ENCODE data around the gene H2BK1. TPM values are rescaled to one million over a fixed set of nuclear protein-coding genes. Genes with fewer than 3 reads are reported as not detected.
A peak's percentile ranks its signal among the peaks of the same experiment; 100 is the strongest.

Gene H2BK1
- total and polyA plus RNA-seq, 7 experiments from 2014 or later, result 1.8 to 6.4 (median 1.9) TPM; not detected in 2

DNA sequence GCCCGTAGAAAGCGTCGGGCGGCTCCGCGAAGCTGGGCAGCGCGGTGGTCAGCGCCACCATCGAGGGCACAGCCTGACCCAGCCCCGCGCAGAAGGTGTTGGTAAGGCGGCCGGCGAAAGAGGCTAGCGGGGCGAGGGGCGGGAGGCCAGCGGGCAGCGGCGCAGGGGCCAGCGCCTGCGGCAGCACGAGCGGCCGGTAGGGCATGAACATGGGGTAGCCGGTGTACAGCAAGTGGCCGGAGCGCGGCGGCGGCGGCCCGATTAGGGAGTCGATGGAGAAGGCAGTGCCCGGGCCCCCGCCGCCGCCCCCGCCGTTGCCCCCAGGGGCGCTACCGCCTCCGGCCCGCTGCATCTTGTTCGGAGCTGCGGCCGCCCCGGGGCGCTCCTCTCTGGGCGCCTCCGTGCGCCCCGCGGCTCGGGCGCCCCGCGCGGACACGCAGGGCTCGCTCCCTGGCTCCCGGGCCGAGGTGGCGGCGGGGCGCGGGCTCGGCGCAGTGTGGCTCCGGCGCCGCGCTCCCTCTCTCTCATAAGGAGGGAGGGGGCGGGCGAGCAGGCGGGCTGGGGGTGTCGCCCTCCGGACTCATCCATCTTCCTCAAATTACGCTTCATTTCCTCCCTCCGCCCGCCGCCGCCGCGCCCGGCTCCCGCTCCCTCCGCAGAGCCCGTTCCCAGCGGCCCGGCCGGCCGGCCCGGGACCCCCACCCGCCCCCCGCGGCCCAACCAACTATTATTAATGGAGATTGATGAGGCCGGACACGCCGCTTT is 42.9 kb downstream of the H2BK1 start, which contains the start of gene GBX1:
TSS of gene GBX1 (minus strand) at position 498 of the 765 bp plus-strand sequence. CDS start at position 352, 146 bp downstream.
- H3K9me3 Mint-ChIP-seq, result no peaks in the 10 kb centered on the region
- peak within 1 kb of the TSS in 1 of 9 donors; percentile 34 for H3K27ac Mint-ChIP-seq
- POLR2A ChIA-PET, result no interaction called here
- H3K36me3 Mint-ChIP-seq, result no peaks in the 10 kb centered on the region
- H3K4me1 Mint-ChIP-seq, result peaks cover 7 to 16% (median 10%) of the 10 kb centered on the region in 7 donors
- peaks cover 9 to 14% of the 10 kb centered on the region in 2 donors for H3K27me3 ChIP-seq (ENCODE audit: control insufficient read depth in 2 of 2, insufficient read depth in 2 of 2, low read length in 2 of 2)
- H3K36me3 ChIP-seq (ENCODE audit: control insufficient read depth in 2 of 3, insufficient read depth in 3 of 3, low read length in 3 of 3), result no peaks in the 10 kb centered on the region
- peaks cover 30 to 41% (median 35%) of the 10 kb centered on the region in 5 donors for H3K27me3 Mint-ChIP-seq
- ATAC-seq (peak; percentile 62), DNase-seq (no peak)
- peak within 1 kb of the TSS; percentile 65 to 92 (median 79) for H3K4me3 Mint-ChIP-seq
- intact Hi-C loops (cut with micrococcal nuclease), result loop anchor here in 1 of 2 donors (5.0 kb wide), 1 partner anchor 135 kb away; no protein-coding TSS in a partner anchor
- peaks cover 0 to 3% of the 10 kb centered on the region in 2 donors for H3K4me1 ChIP-seq (ENCODE audit: control insufficient read depth in 2 of 2, insufficient read depth in 2 of 2, low read length in 2 of 2)
- peak within 1 kb of the TSS; percentile 31 for H3K4me3 ChIP-seq (ENCODE audit: low read length)
- H3K9me3 ChIP-seq (ENCODE audit: control insufficient read depth in 2 of 3, low read length in 3 of 3), result no peaks in the 10 kb centered on the region
- CTCF ChIA-PET, result interaction anchor here (1.3 kb wide), 1 partner anchor 10 kb away, joined by 5 read pairs; no protein-coding TSS in a partner anchor
- H3K27ac ChIP-seq (ENCODE audit: low read depth, low read length), result no peak within 1 kb of the TSS

DNA sequence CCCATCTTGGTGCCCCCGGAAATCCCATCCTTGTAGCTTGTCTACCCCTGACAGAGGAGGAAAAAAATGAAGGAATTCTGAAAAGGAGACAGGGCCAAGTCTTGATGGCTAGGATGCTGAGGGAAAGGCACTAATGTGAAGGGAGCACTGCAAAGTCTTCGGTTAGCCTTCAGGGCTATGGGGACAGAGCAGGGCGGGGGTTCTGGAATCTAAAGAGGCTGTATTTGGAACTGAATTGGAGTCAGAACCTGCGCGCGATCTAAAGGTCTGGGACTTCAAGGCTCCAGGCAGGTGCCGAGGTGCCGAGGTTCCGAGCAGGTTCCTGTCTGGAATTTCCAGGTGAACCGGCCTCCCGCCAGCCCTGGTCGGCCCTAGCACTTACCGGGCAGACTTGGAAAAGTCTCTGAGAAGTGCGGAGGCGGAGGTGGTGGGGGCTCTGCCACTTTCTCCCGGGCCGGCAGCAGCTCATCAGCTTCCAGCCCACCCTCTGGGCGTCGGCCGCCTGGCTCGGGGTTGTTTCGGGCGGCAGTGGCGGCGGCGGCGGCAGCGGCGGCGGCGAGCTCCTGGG is 43.6 kb downstream of the H2BK1 start:
- peak overlapping the region; percentile 16 for H3K4me3 ChIP-seq (ENCODE audit: low read length)
- Mint-ChIP-seq H3K27ac (no peak overlapping the region), H3K4me1 (peaks cover 7 to 14% (median 10%) of the 10 kb centered on the region in 7 donors), H3K27me3 (peaks cover 26 to 35% (median 32%) of the 10 kb centered on the region in 5 donors), H3K4me3 (peak overlapping the region; percentile 36 to 92 (median 68)), H3K36me3 (no peaks in the 10 kb centered on the region), H3K9me3 (no peaks in the 10 kb centered on the region)
- H3K4me1 ChIP-seq (ENCODE audit: control insufficient read depth in 2 of 2, insufficient read depth in 2 of 2, low read length in 2 of 2), result peaks cover 0 to 3% of the 10 kb centered on the region in 2 donors
- H3K27ac ChIP-seq (ENCODE audit: low read depth, low read length), result no peak overlapping the region
- H3K36me3 ChIP-seq (ENCODE audit: control insufficient read depth in 2 of 3, insufficient read depth in 3 of 3, low read length in 3 of 3), result no peaks in the 10 kb centered on the region
- intact Hi-C loops (cut with micrococcal nuclease), result loop anchor here in 1 of 2 donors (5.0 kb wide), 1 partner anchor 136 kb away; no protein-coding TSS in a partner anchor
- H3K27me3 ChIP-seq (ENCODE audit: control insufficient read depth in 2 of 2, insufficient read depth in 2 of 2, low read length in 2 of 2), result peaks cover 9 to 14% of the 10 kb centered on the region in 2 donors
- ATAC-seq (peak; percentile 5), DNase-seq (peak in 1 of 9 donors; percentile 16)
- ChIA-PET CTCF (no interaction called here), POLR2A (no interaction called here)
- H3K9me3 ChIP-seq (ENCODE audit: control insufficient read depth in 2 of 3, low read length in 3 of 3), result no peaks in the 10 kb centered on the region

GRCh38 chr7:151161757-151162156 is 48.5 kb downstream of the H2BK1 start:
- intact Hi-C loops (cut with micrococcal nuclease), result no loop called here
- Histone ChIP-seq H3K27ac (ENCODE audit: low read depth, low read length) (no peak overlapping the region), H3K4me3 (ENCODE audit: low read length) (no peak overlapping the region), H3K27me3 (ENCODE audit: control insufficient read depth in 2 of 2, insufficient read depth in 2 of 2, low read length in 2 of 2) (peaks cover 8 to 9% of the 10 kb centered on the region in 2 donors), H3K36me3 (ENCODE audit: control insufficient read depth in 2 of 3, insufficient read depth in 3 of 3, low read length in 3 of 3) (no peaks in the 10 kb centered on the region), H3K4me1 (ENCODE audit: control insufficient read depth in 2 of 2, insufficient read depth in 2 of 2, low read length in 2 of 2) (no peaks in the 10 kb centered on the region), H3K9me3 (ENCODE audit: control insufficient read depth in 2 of 3, low read length in 3 of 3) (no peaks in the 10 kb centered on the region)
- Mint-ChIP-seq H3K4me3 (no peak overlapping the region), H3K4me1 (peaks cover 0 to 7% (median 3%) of the 10 kb centered on the region in 7 donors), H3K9me3 (peaks cover 0 to 2% (median 0%) of the 10 kb centered on the region in 11 donors), H3K27ac (no peak overlapping the region), H3K27me3 (peaks cover 10 to 23% (median 19%) of the 10 kb centered on the region in 5 donors), H3K36me3 (no peaks in the 10 kb centered on the region)
- ATAC-seq, result no peak
- ChIA-PET CTCF (no interaction called here), POLR2A (interaction anchor here (0.7 kb wide), 1 partner anchor 429 kb away, joined by 3 read pairs; no protein-coding TSS in a partner anchor)
- no peak for DNase-seq

Other genes starting within 250 kb of the H2BK1 start
- 1 to 10 TPM in 4 of 5 experiments, under 1 TPM in 1; 0.56 to 4.9 (median 3.2) TPM for gene KCNH2, start 232.2 kb downstream of the H2BK1 start, total RNA-seq
- gene KCNH2, start 232.2 kb downstream of the H2BK1 start, polyA plus RNA-seq, result 1 to 10 TPM; 3.0 to 5.2 TPM
- gene NOS3, start 219.5 kb downstream of the H2BK1 start, total RNA-seq, result 10 to 100 TPM in 1 of 5 experiments, 1 to 10 TPM in 4; 2.8 to 19.1 (median 7.9) TPM
- gene NOS3, start 219.5 kb downstream of the H2BK1 start, polyA plus RNA-seq, result 10 to 100 TPM in 1 of 2 donors, 1 to 10 TPM in 1; 4.6 to 12.7 TPM
- 10 to 100 TPM; 11.3 to 46.6 (median 20.9) TPM for gene ATG9B, start 186.0 kb downstream of the H2BK1 start, total RNA-seq
- gene ATG9B, start 186.0 kb downstream of the H2BK1 start, polyA plus RNA-seq, result 10 to 100 TPM; 27.0 to 49.4 TPM
- gene ABCB8, start 182.0 kb downstream of the H2BK1 start, total RNA-seq, result 10 to 100 TPM; 59.7 to 88.0 (median 76.6) TPM
- 10 to 100 TPM; 13.8 to 18.6 TPM for gene ABCB8, start 182.0 kb downstream of the H2BK1 start, polyA plus RNA-seq
- 10 to 100 TPM in 4 of 5 experiments, 1 to 10 TPM in 1; 6.7 to 17.7 (median 13.7) TPM for gene ASIC3, start 162.0 kb downstream of the H2BK1 start, total RNA-seq
- not detected for gene ASIC3, start 162.0 kb downstream of the H2BK1 start, polyA plus RNA-seq
- 10 to 100 TPM in 1 of 5 experiments, 1 to 10 TPM in 4; 4.2 to 20.2 (median 5.6) TPM for gene CDK5, start 152.6 kb downstream of the H2BK1 start, total RNA-seq
- gene CDK5, start 152.6 kb downstream of the H2BK1 start, polyA plus RNA-seq, result 1 to 10 TPM; 7.7 to 9.1 TPM
- 100 to 1,000 TPM in 1 of 5 experiments, 10 to 100 TPM in 4; 38.7 to 125 (median 65.9) TPM for gene SLC4A2, start 150.9 kb downstream of the H2BK1 start, total RNA-seq
- 10 to 100 TPM in 1 of 2 donors, 1 to 10 TPM in 1; 7.9 to 12.1 TPM for gene SLC4A2, start 150.9 kb downstream of the H2BK1 start, polyA plus RNA-seq
- gene FASTK, start 129.7 kb downstream of the H2BK1 start, total RNA-seq, result 100 to 1,000 TPM in 3 of 5 experiments, 10 to 100 TPM in 2; 94.1 to 136 (median 101) TPM
- 10 to 100 TPM; 49.6 to 69.4 TPM for gene FASTK, start 129.7 kb downstream of the H2BK1 start, polyA plus RNA-seq
- gene TMUB1, start 127.0 kb downstream of the H2BK1 start, total RNA-seq, result 10 to 100 TPM; 39.5 to 61.2 (median 42.2) TPM
- gene TMUB1, start 127.0 kb downstream of the H2BK1 start, polyA plus RNA-seq, result 10 to 100 TPM; 36.0 to 53.6 TPM
- 10 to 100 TPM; 27.4 to 70.6 (median 37.2) TPM for gene AGAP3, start 124.0 kb downstream of the H2BK1 start, total RNA-seq
- gene AGAP3, start 124.0 kb downstream of the H2BK1 start, polyA plus RNA-seq, result 1 to 10 TPM; 6.0 to 6.5 TPM
- not detected for gene GBX1, start 42.8 kb downstream of the H2BK1 start, total RNA-seq
- gene GBX1, start 42.8 kb downstream of the H2BK1 start, polyA plus RNA-seq, result not detected
- not detected for gene ASB10, start 23.2 kb downstream of the H2BK1 start, total RNA-seq
- not detected for gene ASB10, start 23.2 kb downstream of the H2BK1 start, polyA plus RNA-seq
- gene ABCF2, start 16.7 kb upstream of the H2BK1 start, total RNA-seq, result 10 to 100 TPM; 17.2 to 37.8 (median 27.7) TPM
- 10 to 100 TPM; 27.1 to 47.5 TPM for gene ABCF2, start 16.7 kb upstream of the H2BK1 start, polyA plus RNA-seq
- 10 to 100 TPM; 32.3 to 45.8 (median 42.8) TPM for gene CHPF2, start 22.0 kb upstream of the H2BK1 start, total RNA-seq
- gene CHPF2, start 22.0 kb upstream of the H2BK1 start, polyA plus RNA-seq, result 10 to 100 TPM; 17.4 to 27.3 TPM
- gene SMARCD3, start 38.2 kb upstream of the H2BK1 start, total RNA-seq, result 10 to 100 TPM in 2 of 5 experiments, 1 to 10 TPM in 3; 3.8 to 45.5 (median 5.1) TPM
- gene SMARCD3, start 38.2 kb upstream of the H2BK1 start, polyA plus RNA-seq, result 1 to 10 TPM; 4.0 to 8.9 TPM
- gene NUB1, start 131.3 kb upstream of the H2BK1 start, total RNA-seq, result 100 to 1,000 TPM in 2 of 5 experiments, 10 to 100 TPM in 3; 75.1 to 116 (median 82.0) TPM
- gene NUB1, start 131.3 kb upstream of the H2BK1 start, polyA plus RNA-seq, result 10 to 100 TPM; 58.1 to 68.6 TPM
- gene WDR86, start 199.6 kb upstream of the H2BK1 start, total RNA-seq, result 1 to 10 TPM in 2 of 5 experiments, not detected in 3; 1.6 to 9.7 TPM
- gene WDR86, start 199.6 kb upstream of the H2BK1 start, polyA plus RNA-seq, result 1 to 10 TPM in 1 of 2 donors, under 1 TPM in 1; 0.24 to 3.1 TPM
- gene CRYGN, start 229.7 kb upstream of the H2BK1 start, total RNA-seq, result 1 to 10 TPM in 1 of 5 experiments, under 1 TPM in 2, not detected in 2; 0.46 to 1.1 (median 0.61) TPM
- gene CRYGN, start 229.7 kb upstream of the H2BK1 start, polyA plus RNA-seq, result under 1 TPM; 0.33 to 0.48 TPM